Lower leg skin (tissue), 4 donors: ENCODE results near the gene TUBGCP6. TPM values are rescaled to one million over a fixed set of nuclear protein-coding genes. Genes with fewer than 3 reads are reported as not detected.
A peak's percentile ranks its signal among the peaks of the same experiment; 100 is the strongest.

Source experiments
- DNase-seq, 2 donors: peaks; one replicate each; pipeline ENCODE4 v3.0.0-alpha.2; 2019; ENCODE audit warnings: low spot score in 2 of 2
- H3K4me3 ChIP-seq: fragments of 200-600 bp; sonication (generic); 2 replicates; pipeline ENCODE4 v1.5.1; 2017; ENCODE audit warnings: mild to moderate bottlenecking, low read depth; ENCODE audit not compliant: poor library complexity, severe bottlenecking
- POLR2A ChIP-seq, 2 donors: fragments of 450-650 bp; IDR thresholded peaks; one replicate each; pipeline ENCODE4 v1.6.1; 2016 to 2017; ENCODE audit warnings: antibody characterized with exemption in 2 of 2, mild to moderate bottlenecking in 1 of 2, moderate library complexity in 1 of 2
- WGBS, 2 donors: methylation state at CpG; one replicate each; pipeline ENCODE4 v1.1.5; 2018; 5-methylcytosine and 5-hydroxymethylcytosine counted together
- intact Hi-C: fragments of 100-400 bp; cut with DNase I; formaldehyde crosslinking; loops from one replicate; pipeline ENCODE4 v1.15.0; 2023; ENCODE audit warnings: low total_unique reads
- total RNA-seq, 4 donors: library from RNA; depleted of rRNA; stranded (reverse); fragments of >200 nt; gene quantifications; one replicate each; pipeline ENCODE4 v1.1.0, GENCODE V29; 2016
- TF ChIP-seq, protein P1 (sequence below), 3 donors: fragments of 450-650 bp; IDR thresholded peaks; one replicate each; pipeline ENCODE4 v1.5.1; 2016; ENCODE audit warnings: antibody characterized with exemption in 3 of 3, mild to moderate bottlenecking in 3 of 3, moderate library complexity in 2 of 3

The TUBGCP6 gene
- total RNA-seq, 4 donors from 2014 or later = 37.1 to 67.0 (median 52.5) TPM

DNA sequence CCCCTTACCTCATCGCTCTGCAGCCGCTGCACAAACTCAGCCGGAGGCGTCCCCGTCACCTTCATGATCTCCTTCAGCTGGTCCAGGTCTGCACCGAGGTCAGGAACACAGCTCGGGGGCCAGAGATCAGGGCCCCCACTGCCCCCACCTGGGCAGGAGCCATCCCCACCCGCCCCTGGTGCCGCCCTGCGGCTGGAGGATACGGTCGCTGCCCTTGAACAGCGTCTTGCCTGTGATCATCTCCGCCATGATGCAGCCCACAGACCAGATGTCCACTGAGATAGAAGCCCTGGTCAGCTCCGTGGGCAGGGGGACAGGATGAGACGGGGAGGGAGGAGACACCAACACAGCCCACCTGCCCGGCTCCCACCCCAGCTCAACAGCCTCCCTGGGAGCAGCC, 10.8 kb upstream of the TUBGCP6 start:
- DNase-seq = no peak
- intact Hi-C loops = no loop called here
- WGBS, 2 donors = 89 to 92% methylated on average over 10 to 11 of the region's 17 CpGs
- H3K4me3 ChIP-seq = no peak overlapping the region
- TF ChIP-seq, protein P1, sequence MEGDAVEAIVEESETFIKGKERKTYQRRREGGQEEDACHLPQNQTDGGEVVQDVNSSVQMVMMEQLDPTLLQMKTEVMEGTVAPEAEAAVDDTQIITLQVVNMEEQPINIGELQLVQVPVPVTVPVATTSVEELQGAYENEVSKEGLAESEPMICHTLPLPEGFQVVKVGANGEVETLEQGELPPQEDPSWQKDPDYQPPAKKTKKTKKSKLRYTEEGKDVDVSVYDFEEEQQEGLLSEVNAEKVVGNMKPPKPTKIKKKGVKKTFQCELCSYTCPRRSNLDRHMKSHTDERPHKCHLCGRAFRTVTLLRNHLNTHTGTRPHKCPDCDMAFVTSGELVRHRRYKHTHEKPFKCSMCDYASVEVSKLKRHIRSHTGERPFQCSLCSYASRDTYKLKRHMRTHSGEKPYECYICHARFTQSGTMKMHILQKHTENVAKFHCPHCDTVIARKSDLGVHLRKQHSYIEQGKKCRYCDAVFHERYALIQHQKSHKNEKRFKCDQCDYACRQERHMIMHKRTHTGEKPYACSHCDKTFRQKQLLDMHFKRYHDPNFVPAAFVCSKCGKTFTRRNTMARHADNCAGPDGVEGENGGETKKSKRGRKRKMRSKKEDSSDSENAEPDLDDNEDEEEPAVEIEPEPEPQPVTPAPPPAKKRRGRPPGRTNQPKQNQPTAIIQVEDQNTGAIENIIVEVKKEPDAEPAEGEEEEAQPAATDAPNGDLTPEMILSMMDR (IDR thresholded peaks at IDR 0.05) = no peak
- TF ChIP-seq POLR2A (IDR thresholded peaks at IDR 0.05) = no peak

DNA sequence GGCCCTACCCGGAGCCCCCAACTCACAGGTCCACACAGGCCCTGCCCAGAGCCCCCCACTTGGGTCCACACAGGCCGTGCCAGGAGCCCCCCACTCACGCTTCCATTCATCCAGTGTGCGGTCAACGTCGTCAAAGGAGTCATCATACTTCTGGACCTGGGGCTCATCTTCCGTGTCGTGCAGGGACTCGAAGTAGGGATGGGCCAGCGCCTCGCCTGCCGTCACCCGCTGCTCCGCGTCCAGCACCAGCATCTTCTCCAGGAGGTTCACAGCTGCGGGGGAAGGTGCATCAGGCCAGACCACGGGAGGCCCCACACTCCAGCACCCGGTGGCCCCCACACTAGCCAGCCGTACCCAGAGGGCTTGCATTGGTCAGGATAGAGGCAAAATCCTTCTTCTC, 10.3 kb upstream of the TUBGCP6 start:
- WGBS, 2 donors = 73 to 82% methylated on average over 15 to 16 of the region's 19 CpGs
- H3K4me3 ChIP-seq = no peak overlapping the region
- TF ChIP-seq, protein P1 (IDR thresholded peaks at IDR 0.05) = no peak
- no peak for TF ChIP-seq POLR2A (IDR thresholded peaks at IDR 0.05)
- intact Hi-C loops = no loop called here
- no peak for DNase-seq

DNA sequence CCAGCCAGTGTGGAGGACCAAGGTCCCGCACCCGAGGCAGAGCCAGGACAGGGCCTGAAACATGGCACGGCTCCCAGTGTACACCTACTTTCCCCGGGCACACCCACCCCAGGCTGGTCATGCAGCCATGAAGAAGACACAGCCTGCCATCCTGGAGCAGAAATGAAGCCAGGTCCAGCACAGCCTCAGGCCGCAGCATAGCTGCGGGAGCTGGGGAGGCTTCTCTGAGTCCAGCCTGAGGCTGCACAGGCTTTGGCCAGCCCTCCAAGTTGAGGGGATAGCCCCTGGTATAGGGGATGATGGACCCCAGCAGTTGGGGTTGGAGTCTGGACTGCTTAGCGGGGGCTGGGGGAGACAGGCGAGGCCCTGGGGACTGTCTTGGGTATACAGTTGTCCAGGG, 9.1 kb upstream of the TUBGCP6 start:
- H3K4me3 ChIP-seq = no peak overlapping the region
- intact Hi-C loops = loop anchor here (5.0 kb wide), 1 partner anchor 88 kb away; the partner anchor contains the start of gene PPP6R2
- TF ChIP-seq, protein P1 (IDR thresholded peaks at IDR 0.05) = no peak
- TF ChIP-seq POLR2A (IDR thresholded peaks at IDR 0.05) = no peak
- 46 to 80% methylated on average over 7 to 8 of the region's 8 CpGs for WGBS, 2 donors
- DNase-seq = no peak

GRCh38 chr22:50253046-50253915, 8.5 kb upstream of the TUBGCP6 start:
- TF ChIP-seq, protein P1 (IDR thresholded peaks at IDR 0.05) = no peak
- no peak for TF ChIP-seq POLR2A (IDR thresholded peaks at IDR 0.05)
- 72 to 76% methylated on average over 21 to 22 of the region's 22 CpGs for WGBS, 2 donors
- no peak for DNase-seq
- H3K4me3 ChIP-seq = no peak overlapping the region
- intact Hi-C loops = loop anchor here (5.0 kb wide), 1 partner anchor 89 kb away; the partner anchor contains the start of gene PPP6R2

GRCh38 chr22:50252082-50253045, 7.5 kb upstream of the TUBGCP6 start:
- no peak overlapping the region for H3K4me3 ChIP-seq
- WGBS, 2 donors = 46 to 52% methylated on average over 18 to 24 of the region's 25 CpGs
- peak; percentile 64 to 96 for DNase-seq
- TF ChIP-seq POLR2A (IDR thresholded peaks at IDR 0.05) = no peak
- intact Hi-C loops = loop anchor here (5.0 kb wide), 1 partner anchor 90 kb away; the partner anchor contains the start of gene PPP6R2
